Epidermal melanocyte (primary cell): ENCODE data around the gene SPATA31E1.
"Not testable (repeated sequence)": the region's sequence is repeated elsewhere in the genome, so short reads cannot be mapped to it uniquely, and the experiment has no call there.

Source experiments
- DNase-seq: peaks from one replicate; pipeline ENCODE4 v3.0.0; 2011; ENCODE audit warnings: low spot score; ENCODE audit not compliant: insufficient read length

Gene SPATA31E1

DNA sequence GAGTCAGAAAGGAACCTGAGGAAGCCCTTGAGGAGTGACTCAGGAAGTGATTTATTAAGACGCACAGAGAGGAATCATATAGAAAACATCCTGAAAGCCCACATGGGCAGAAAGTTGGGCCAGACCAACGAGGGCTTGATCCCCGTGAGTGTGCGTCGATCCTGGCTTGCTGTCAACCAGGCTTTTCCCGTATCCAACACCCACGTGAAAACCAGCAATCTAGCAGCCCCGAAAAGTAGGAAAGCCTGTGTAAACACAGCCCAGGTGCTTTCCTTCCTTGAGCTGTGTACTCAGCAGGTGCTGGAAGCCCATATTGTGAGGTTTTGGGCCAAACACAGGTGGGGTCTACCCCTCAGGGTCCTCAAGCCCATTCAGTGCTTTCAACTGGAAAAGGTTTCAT, 38.9 kb downstream of the SPATA31E1 start:
- DNase-seq = not testable (repeated sequence)

DNA sequence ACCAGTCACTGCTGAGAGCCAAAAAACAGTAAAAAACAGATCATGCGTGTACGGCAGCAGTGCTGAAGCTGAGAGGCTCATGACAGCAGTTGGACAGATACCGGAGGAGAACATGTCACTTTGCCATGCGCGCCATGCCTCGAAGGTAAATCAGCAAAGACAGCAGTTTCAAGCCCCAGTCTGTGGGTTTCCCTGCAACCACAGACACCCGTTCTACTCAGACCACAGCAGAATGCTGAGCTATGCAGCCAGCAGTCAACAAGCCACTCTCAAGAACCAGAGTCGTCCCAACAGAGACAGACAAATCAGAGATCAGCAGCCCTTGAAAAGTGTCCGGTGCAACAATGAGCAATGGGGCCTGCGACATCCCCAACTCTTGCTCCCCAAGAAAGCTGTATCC, 40.3 kb downstream of the SPATA31E1 start:
- DNase-seq = not testable (repeated sequence)

DNA sequence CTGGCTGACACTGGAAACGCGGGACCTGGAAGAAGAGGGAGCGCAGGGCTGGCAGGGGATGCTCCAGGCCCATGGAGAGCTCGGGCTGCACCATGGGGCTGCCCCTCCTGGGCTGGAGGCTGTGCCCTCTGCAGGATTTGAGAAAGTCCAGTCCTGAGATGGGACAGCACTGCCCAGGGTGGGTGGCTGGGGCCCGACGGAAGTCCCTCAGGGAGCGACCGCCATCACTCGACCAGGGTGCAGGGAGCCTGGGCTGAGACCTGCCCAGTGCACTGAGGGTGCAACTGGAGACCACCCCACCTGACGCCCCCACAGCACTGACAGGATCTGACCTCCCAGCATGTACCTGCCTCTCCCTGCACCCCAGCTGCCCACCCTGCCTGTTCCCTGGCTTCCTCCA, 42.2 kb downstream of the SPATA31E1 start:
- DNase-seq = not testable (repeated sequence)

DNA sequence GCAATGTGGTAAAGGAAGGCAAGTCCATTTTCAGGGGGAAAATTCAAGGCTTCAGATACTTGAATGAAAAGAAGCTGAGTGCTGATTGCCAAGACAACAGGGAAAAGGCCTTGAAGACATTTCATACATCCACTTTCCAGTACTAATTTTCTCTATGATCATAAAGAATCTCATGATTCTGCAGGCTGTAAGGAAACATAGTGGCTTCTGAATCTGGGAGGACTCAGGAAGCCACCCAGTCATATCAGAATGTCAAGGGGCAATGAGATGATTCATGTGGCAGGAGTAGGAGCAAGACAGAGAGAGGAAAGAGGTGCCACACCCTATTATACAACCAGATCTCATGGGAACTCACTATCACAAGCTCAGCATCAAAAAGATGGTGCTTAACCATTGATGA, 46.5 kb downstream of the SPATA31E1 start:
- not testable (repeated sequence) for DNase-seq

DNA sequence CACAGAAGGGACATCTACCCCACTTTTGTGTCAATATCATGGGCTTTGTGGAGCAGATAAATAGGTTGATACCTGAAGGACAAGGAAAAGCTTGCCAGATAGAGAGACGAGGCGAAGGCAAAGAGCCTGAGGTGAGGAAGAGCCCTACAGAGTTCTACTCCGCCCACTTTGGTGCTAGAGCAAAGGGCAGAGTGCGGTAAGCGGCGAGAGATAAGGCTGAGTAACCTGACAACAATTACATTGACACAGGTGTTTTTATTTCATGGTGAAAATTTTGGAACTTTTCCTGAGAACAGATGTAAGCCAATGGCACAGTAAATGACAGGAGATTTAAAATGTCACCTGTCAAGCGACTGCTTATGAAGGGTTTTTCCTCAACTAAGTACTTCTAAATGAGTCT, 51.8 kb downstream of the SPATA31E1 start:
- not testable (repeated sequence) for DNase-seq

DNA sequence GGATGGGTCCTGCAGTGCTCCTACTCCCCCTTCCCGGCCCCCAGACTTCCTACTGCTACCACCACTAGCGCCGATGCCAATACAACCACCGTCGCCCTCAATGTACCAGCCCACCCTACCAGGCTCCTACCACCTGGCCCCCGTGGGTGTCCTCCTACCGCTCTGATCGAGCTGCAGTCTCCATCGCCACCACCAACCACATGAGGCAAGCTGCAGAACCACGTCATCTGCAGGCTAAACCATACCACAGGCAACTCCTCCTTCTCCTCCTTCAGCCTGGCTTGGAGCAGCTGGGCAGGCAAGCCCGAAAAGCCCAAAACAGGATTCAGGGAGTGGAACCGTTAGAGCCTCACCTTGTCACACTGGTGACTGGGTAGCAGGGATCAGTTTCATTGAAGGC, 54.7 kb downstream of the SPATA31E1 start:
- DNase-seq = not testable (repeated sequence)

DNA sequence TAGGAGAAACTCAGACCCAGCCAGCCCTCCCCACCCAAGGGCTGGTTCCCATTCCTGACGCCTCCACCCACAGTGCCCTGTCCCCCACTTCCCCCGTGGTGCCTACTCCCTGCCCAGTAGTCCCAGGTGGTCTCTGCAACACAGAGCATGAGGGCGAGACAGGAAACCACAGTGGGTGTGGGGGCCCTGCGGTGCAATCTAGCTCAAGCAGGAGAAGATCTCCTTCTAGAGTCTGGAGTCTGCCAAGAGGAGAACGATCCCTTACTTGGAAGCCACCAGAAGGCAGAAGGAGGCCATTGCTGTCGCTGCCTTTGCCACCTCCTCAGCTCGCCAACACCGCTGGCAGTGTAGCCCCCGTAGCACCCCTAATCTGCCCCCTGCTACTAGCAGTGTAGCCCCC, 55.2 kb downstream of the SPATA31E1 start:
- DNase-seq = not testable (repeated sequence)

DNA sequence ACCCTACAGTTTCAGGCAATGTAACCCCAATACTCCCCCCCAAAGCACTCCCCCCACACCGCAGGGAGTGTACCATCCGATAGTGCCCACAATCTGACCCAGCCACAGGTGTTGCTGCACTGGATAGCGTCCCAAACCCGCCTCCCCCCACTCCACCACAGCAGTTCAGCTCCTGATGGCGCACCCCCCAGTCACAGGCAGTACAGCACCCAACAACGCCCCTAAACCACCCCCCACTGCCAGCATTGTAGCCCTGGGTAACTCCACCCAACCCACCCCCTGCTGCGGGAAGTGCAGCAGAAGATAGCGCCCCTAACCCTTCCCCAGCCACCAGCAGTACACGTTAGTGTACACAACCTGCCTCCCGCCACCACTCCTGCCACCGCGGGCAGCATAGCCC, 55.7 kb downstream of the SPATA31E1 start:
- DNase-seq = not testable (repeated sequence)
